ENCODE measurements around the gene TRMT61A.

TRMT61A gene

DNA sequence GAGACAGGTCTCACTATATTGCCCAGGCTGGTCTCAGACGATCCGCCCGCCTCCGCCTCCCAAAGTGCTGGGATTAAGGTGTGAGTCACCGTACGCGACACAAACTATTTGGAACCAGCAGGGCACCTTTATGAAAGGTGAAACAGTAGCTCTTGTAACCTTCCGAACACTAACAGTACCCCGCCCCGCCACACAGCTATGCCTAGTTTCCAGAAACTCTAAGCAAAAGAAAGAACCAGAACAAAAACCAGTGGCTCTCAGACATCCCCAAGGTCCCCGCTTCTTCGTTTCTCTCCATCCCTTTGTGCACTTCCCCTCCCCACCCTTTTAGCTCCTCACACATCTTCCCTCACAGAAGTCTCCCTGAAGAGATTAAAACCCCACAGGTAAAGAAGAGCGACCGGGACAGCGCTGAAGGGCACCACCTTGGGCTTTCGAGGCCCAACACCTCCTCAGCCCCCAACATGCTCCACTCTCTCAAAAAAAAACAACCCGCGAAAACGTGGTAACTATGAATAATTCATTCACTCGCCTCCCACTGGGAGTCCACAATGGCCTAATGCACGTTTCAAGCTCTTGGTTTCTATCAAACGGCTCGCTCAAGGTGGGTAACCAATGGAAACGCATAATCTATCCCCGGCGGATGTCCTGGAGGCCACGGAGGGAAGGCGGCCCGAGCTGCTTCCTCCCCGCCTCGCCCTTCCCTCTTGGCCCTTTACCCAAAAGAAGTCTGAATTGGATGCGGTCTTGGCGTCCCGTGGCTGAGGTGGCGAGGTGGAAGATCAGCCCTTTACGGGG is 32.6 kb downstream of the TRMT61A start:
- DNase-seq (ENCODE audit: low read depth in 3 of 3, low spot score in 1 of 3): no peak

DNA sequence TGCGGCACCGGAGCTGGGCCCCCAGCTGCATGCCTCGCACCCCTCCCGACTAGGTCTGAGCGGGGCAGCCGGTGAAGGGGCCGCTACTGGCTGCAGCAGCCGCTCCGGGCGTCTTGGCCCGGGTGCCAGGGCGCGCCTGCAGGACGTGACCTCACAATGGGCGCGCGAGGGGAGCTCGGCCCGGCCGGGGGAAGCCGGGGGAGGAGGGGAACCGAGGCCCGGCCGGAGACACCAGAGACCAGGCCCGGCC is 33.1 kb downstream of the TRMT61A start:
- DNase-seq (ENCODE audit: low read depth in 3 of 3, low spot score in 1 of 3): no peak

DNA sequence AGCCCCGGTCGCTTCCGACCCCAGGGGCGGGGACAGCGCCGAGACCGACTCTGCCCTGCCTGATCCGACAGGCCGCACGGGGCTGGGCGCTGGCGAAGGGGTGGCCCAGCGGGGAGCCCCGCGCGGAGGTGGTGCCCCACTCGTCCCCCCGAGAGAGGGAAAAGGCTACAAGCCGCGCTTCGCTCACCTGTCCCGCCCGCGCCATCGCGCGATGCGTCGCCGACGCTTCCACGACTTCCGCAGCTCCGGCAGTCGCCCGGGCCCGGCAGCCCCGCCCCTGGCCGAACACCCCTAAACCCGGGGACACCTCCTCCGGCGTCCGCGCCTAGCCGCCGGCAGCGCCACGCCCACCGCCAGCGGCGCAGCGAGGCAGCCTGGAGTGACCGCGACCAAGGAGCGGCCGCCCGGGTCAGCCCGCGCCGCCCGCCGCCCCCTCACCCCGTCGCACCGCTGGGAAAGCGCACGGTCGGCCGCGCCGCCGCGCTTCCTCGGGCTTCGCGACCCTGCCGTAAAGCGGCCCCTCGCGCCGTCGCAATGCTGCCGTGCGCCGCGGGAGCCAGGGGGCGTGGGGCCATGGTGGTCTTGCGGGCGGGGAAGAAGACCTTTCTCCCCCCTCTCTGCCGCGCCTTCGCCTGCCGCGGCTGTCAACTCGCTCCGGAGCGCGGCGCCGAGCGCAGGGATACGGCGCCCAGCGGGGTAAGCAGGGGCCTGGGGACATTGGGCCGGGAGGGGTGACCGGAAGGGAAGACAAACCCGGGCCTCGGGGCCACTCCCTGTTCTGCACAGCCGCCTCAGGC is 33.6 kb downstream of the TRMT61A start, which contains the start of the genes BAG5 and COA8:
Gene BAG5 (minus strand): TSS at position 229 of the 797 bp plus-strand sequence. CDS start 1,493 bp downstream, outside the sequence.
Gene COA8 (plus strand): TSS at position 532 of the 797 bp plus-strand sequence. CDS start 42 bp downstream, at position 574.
- peak; percentile 50 to 78 (median 65) for DNase-seq (ENCODE audit: low read depth in 3 of 3, low spot score in 1 of 3)

DNA sequence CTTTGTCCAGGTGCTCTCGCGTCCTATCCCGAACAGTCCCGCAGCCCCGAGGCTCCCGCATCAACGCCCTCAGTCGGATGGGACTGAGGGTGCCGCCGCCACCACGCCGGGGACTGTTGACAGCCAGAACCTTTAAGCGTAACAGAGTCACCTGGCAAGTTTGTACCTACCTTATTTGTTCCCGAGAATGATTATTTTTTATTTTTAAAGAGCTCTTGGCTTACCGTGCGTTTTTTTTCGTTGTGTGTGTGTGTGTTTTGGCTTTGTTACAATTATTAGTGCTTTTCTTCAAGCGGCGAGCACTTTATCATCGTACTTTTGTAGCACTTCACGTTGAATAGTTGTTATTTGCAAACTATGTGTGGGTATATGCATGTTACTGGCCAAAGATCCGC is 34.2 kb downstream of the TRMT61A start:
- DNase-seq (ENCODE audit: low read depth in 3 of 3, low spot score in 1 of 3): no peak

DNA sequence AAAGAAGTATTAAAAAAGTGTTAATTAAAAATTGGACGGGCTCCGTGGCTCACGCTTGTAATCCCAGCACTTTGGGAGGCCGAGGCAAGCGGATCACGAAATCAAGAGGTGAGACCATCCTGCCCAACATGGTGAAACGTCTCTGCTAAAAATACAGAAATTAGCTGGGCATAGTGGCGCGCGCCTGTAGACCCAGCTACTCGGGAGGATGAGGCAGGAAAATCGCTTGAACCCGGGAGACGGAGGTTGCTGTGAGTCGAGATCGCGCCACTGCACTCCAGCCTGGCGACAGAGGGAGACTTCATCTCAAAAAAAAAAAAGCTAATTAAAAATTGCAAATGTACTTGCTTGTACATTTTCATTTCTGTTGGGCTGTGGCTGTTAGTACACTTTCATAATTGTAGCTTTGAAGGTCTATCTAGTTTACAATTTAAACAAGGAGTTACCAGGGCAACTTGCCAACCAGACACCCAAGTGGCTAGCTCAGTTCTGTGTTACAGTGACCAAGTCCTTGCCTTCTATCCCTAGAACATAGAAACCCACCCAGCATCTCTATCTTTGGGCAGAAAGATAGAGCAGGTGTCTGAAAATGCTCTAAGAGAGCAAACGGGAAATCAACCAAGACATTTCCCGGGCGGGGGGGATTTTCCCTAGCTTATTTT is 35.0 kb downstream of the TRMT61A start:
- no peak for DNase-seq (ENCODE audit: low read depth in 3 of 3, low spot score in 1 of 3)

DNA sequence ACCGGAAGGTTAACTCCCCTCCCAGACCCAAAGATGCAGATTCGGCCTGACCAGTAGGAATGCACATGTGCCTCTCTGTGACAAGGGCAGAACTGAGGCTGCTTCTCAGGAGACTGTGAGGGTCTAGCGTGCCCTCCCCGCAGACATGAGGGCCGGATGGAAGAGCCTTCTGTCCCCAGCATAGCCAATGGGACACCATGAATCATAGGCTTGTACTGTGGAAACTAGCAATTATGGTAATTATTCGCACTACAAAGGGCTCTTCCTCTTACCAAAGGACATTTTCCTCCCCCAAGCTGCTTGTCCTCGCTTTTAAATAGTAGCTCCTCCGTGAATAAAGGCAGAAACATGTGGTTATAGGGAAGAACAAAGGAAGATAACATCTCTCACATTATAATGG is 40.0 kb downstream of the TRMT61A start:
- no peak for DNase-seq (ENCODE audit: low read depth in 3 of 3, low spot score in 1 of 3)

DNA sequence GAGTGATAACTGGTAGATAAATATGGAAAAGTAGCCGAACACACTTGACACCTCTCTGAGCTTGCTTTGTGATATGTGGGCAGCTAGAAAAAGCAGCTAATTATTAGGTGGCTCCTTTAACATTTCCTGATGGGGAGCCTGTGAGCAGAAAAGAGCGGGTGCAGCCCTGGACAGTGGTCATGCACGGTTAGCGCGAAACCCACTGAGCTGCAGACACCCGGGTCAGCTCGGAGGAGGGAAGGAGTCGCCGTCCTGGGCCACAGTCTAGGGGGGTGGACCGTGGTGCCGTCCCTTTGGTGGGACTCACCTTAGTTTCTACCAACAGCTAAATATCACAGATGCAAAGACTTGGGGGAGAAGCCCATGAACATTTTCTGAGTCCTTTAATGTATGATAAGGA is 40.4 kb downstream of the TRMT61A start:
- no peak for DNase-seq (ENCODE audit: low read depth in 3 of 3, low spot score in 1 of 3)

DNA sequence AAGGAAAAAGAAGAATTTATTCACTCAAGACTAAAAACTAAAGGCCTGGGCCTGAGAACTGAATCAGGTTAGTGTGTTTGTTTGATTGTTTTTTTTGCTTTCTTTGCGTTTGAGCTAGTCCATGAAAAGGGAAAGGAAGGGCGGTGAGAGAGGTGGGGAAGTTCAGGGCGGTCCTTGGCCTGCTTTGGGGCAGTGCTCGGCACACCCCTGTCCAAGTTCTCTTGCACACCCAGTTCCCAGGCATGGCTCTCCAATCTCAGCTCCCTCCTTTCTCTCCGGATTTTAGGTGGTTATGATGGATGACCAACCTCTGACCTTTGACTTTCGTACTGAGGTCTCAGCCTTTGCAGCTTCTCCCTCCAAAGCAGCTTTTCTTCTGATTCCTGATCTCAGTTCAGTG is 45.1 kb downstream of the TRMT61A start:
- DNase-seq (ENCODE audit: low read depth in 3 of 3, low spot score in 1 of 3): no peak

DNA sequence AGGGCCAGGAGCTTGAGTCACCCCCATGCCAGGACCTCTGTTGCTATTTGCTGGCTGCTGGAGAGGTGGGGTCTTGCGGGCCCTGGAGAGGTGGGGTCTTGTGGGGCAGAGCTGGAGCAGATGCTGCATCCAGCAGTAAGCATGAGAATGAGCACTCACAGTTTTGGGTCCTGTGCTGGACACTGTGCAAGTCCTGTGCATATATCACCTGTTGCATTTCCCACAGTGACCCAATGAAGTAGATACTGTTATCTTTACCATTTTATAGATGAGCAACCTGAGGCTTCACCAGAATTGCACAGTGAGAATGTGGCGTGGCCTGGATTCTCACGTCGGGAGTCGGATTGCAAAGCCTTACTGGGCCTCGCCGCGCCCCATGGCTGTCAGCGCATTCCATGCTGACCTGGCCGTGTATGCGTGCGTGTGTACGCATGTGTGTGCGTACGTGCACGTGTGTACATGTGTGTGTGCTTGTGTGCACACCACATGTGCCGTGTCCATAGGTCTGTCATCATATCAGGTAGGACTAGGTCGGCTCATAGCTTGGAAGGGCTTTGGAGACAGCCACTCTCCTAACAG is 45.8 kb downstream of the TRMT61A start:
- no peak for DNase-seq (ENCODE audit: low read depth in 3 of 3, low spot score in 1 of 3)

DNA sequence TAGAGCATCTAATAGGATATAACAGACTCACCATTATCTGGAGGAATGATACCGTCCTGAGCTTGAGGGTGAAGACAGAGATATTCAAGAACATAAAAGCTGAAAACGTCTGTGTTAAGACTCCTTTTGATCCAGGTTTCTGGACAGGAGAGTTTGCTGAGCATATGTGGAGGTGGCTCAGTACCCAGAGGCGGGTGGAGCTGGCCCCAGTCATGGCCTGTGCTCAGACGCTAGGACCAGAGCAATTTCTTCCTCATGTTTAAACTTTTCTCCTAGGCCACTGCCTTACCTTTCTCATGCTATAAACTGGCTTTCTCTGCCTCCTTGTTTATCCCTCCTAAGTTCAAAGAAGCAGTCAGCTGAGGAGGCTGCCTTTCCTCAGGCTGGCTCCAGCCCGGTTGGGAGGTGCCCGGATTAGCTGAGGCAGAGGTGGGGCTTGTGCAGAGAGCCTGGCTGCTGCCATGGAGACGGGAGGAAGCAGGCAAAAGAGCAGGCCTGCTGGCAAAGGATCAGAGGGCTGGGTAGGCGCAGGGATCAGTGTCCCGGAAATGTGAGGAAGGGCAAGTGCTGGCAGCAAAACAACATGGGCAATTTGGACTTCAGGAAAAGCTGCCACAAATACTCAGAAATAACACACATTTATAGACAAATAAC is 47.5 kb downstream of the TRMT61A start:
- no peak for DNase-seq (ENCODE audit: low read depth in 3 of 3, low spot score in 1 of 3)

DNA sequence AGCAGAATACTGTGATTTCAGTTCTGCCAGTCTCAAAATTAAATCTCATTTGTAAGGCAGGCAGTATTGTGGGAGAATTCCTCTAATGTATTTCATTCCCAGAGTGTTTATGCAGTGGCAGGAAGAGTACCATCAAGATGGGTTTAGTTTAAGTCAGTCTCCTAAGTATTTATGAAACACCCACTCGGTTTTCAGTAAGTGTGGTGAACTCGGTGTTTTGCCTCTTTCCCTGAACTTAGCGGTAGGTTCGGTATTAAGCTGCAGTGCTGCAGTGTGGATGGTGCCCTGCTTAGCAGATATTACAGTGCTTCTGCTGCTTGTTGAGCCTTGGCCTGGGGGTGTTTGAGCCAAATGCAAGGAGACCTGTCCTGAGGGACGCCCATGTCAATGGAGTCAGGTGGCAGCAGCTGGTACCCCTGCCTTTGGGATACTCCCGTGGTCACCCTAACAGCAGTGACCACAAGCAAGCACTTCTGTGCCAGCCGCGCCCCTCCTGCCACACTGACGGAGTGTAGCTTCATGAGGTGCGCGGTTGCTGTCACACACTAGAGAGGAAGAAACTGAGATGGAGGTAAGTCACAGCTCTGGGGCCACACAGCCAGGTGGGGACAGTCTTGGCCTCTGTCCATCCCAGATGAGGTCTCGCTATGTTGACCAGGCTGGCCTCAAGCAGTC is 49.5 kb downstream of the TRMT61A start:
- no peak for DNase-seq (ENCODE audit: low read depth in 3 of 3, low spot score in 1 of 3)

DNA sequence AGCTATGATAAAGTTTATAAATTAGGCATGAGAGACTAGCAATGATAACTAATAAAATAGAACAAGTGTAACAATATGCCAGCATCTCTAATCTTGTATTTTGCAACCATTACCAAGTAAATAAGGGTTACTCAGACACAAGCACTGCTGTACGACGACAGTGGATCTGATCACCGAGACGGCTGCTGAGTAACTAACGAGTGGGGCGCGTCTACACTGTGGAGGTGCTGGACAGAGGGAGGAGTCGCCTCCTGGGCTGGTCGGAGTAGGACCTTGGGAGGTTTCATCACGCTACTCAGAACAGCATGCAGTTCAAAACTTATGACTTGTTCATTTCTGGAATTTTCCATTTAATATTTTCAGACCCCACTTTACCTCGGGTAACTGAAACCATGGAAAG is 52.2 kb downstream of the TRMT61A start:
- no peak for DNase-seq (ENCODE audit: low read depth in 3 of 3, low spot score in 1 of 3)

DNA sequence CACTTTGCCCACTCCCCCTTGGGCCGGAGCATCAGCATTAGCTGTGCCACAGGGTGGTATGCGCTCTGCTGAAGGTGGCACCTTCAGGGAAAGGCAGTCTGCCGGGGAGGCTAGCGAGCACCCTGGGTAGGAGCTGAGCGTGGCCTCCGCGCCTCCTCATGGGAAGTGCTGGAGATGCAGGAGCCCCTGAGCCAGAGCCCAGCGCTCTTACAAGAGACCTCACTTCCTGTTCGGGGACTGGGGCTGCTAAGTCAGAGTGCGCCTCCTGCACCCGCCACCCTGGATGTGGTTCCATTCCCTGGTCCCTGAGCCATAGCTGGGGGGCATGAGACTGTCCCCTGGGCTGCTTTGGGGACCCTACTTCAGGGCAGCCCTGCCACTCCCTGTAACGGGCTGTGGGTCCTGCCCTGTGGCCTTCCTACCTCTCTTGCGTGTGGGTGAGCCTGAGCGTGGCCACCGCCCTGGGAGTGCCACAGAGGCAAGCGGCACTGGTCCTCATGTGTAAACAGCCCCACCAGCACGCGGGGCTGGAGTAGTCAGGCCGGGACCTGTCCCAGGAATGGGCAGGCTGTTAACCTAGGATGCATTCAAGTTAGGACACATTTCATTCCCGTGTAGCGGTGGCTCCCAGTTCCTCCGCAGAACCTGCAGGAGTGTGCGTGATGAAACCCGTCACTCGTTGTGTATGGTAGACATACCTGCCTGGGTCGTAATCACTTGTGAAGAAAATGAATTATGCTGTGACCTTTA is 53.1 kb downstream of the TRMT61A start:
- DNase-seq (ENCODE audit: low read depth in 3 of 3, low spot score in 1 of 3): no peak

DNA sequence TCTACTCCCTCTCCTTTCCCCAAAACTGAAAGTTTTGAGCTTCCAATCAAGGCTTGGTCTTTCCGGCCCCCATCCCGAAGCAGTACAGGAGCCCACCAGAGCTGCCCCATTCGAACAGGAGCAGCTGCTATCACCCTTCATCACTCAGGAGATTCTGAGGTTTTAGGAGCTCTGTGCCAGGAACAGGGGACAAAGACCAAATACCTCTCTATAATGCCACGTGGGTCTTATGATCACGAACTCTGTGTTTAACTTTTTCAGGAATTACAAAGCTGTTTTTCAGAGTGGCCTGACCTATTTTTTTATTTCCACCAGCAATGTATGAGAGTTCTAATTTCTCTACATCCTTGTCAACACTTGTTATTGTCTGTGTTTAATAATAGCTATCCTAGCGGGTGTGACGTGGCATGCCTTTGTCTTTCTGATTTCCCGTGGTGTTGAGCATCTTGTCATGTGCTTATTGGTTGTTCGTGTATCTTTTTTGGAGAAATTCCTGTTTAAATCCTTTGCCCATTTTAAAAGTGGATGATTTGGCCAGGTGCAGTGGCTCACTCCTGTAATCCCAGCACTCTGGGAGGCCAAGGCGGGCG is 55.4 kb downstream of the TRMT61A start:
- no peak for DNase-seq (ENCODE audit: low read depth in 3 of 3, low spot score in 1 of 3)
